Liver (tissue), 3 donors: ENCODE results near the gene ZSCAN5A.
"Not testable (repeated sequence)": the region's sequence is repeated elsewhere in the genome, so short reads cannot be mapped to it uniquely, and the experiment has no call there.

ENCODE experiments used
- EGR1 ChIP-seq, 2 donors: IDR thresholded peaks; 2 replicates each; pipeline ENCODE4 v1.6.1; 2016 to 2018; ENCODE audit warnings: antibody characterized with exemption in 2 of 2, low read depth in 2 of 2
- GABPA ChIP-seq, 2 donors: IDR thresholded peaks in 1 of 2; conservative IDR thresholded peaks in 1 of 2; 2 replicates each; pipeline ENCODE4 v1.6.1; 2016; ENCODE audit warnings: antibody characterized with exemption in 2 of 2, mild to moderate bottlenecking in 1 of 2, moderate library complexity in 1 of 2
- HNF4A ChIP-seq, 2 donors: conservative IDR thresholded peaks; 2 replicates each; pipeline ENCODE4 v1.6.1; 2016; ENCODE audit warnings: antibody characterized with exemption in 2 of 2, mild to moderate bottlenecking in 2 of 2
- JUND ChIP-seq, 2 donors: IDR thresholded peaks; 2 replicates each; pipeline ENCODE4 v1.6.1; 2016; ENCODE audit warnings: antibody characterized with exemption in 2 of 2
- RXRA ChIP-seq, 2 donors: IDR thresholded peaks; 2 replicates each; pipeline ENCODE4 v1.6.1; 2017 to 2018; ENCODE audit warnings: antibody characterized with exemption in 2 of 2, mild to moderate bottlenecking in 1 of 2
- SP1 ChIP-seq: IDR thresholded peaks from 2 replicates; pipeline ENCODE4 v1.6.1; 2018; ENCODE audit warnings: antibody characterized with exemption, mild to moderate bottlenecking
- YY1 ChIP-seq: IDR thresholded peaks from 2 replicates; pipeline ENCODE4 v1.6.1; 2016; ENCODE audit warnings: antibody characterized with exemption, mild to moderate bottlenecking
- TF ChIP-seq, protein P1 (sequence below): fragments of 150-350 bp; IDR thresholded peaks from 2 replicates; pipeline ENCODE4 v1.5.1; 2017; ENCODE audit warnings: improper control_type of control experiment, low read depth, low read length; ENCODE audit not compliant: missing input control
- TF ChIP-seq, protein P2 (sequence below): IDR thresholded peaks from 2 replicates; pipeline ENCODE4 v1.6.1; 2016; ENCODE audit warnings: antibody characterized with exemption
- TF ChIP-seq, protein P3 (sequence below): IDR thresholded peaks from 2 replicates; pipeline ENCODE4 v1.6.1; 2016; ENCODE audit warnings: antibody characterized with exemption
- donor health status: healthy.
- donor health status: healthy.

DNA sequence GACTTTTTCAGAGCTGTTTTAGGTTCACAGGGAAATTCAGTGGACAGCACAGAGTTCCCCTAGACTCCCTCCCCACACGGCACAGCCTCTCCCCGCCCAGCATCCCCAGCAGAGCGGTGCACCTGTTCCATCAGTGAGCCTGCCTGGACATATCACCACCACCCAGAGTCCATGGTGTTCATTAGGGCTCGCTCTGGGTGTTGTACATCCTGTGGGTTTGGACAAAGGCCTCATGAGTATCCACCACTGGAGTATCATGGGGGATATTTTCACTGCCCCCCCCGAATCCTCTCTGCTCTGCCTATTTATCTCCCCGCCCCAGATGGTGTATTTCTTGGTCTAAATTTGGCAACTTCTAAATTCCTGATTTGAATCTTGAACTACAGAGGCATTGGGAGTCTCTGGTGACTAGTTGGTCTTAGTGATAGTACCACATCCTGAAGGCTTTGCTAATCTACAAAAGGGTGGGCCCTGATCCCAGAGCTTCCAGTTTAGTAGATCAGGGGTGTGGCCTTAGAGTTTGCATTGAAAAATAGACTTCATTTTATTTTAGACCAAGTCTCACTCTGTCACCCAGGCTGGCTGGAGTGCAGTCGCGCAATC, 65.8 kb downstream of the ZSCAN5A start:
- TF ChIP-seq, protein P1, sequence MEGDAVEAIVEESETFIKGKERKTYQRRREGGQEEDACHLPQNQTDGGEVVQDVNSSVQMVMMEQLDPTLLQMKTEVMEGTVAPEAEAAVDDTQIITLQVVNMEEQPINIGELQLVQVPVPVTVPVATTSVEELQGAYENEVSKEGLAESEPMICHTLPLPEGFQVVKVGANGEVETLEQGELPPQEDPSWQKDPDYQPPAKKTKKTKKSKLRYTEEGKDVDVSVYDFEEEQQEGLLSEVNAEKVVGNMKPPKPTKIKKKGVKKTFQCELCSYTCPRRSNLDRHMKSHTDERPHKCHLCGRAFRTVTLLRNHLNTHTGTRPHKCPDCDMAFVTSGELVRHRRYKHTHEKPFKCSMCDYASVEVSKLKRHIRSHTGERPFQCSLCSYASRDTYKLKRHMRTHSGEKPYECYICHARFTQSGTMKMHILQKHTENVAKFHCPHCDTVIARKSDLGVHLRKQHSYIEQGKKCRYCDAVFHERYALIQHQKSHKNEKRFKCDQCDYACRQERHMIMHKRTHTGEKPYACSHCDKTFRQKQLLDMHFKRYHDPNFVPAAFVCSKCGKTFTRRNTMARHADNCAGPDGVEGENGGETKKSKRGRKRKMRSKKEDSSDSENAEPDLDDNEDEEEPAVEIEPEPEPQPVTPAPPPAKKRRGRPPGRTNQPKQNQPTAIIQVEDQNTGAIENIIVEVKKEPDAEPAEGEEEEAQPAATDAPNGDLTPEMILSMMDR = not testable (repeated sequence)
- TF ChIP-seq HNF4A (conservative IDR thresholded peaks at IDR 0.05); SP1; JUND (IDR thresholded peaks at IDR 0.05); GABPA (IDR thresholded peaks at IDR 0.05 in 1 of 2, conservative IDR thresholded peaks at IDR 0.05 in 1 of 2); RXRA (IDR thresholded peaks at IDR 0.05); YY1; EGR1 (IDR thresholded peaks at IDR 0.05; ENCODE audit: low read depth in 2 of 2): not testable (repeated sequence)
- TF ChIP-seq, protein P2, sequence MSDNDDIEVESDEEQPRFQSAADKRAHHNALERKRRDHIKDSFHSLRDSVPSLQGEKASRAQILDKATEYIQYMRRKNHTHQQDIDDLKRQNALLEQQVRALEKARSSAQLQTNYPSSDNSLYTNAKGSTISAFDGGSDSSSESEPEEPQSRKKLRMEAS = not testable (repeated sequence)
- TF ChIP-seq, protein P3, sequence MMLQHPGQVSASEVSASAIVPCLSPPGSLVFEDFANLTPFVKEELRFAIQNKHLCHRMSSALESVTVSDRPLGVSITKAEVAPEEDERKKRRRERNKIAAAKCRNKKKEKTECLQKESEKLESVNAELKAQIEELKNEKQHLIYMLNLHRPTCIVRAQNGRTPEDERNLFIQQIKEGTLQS = not testable (repeated sequence)
